Measurements from ENCODE around the gene LAMA3. TPM values are rescaled to one million over a fixed set of nuclear protein-coding genes. Genes with fewer than 3 reads are reported as not detected.

LAMA3 gene, protein sequence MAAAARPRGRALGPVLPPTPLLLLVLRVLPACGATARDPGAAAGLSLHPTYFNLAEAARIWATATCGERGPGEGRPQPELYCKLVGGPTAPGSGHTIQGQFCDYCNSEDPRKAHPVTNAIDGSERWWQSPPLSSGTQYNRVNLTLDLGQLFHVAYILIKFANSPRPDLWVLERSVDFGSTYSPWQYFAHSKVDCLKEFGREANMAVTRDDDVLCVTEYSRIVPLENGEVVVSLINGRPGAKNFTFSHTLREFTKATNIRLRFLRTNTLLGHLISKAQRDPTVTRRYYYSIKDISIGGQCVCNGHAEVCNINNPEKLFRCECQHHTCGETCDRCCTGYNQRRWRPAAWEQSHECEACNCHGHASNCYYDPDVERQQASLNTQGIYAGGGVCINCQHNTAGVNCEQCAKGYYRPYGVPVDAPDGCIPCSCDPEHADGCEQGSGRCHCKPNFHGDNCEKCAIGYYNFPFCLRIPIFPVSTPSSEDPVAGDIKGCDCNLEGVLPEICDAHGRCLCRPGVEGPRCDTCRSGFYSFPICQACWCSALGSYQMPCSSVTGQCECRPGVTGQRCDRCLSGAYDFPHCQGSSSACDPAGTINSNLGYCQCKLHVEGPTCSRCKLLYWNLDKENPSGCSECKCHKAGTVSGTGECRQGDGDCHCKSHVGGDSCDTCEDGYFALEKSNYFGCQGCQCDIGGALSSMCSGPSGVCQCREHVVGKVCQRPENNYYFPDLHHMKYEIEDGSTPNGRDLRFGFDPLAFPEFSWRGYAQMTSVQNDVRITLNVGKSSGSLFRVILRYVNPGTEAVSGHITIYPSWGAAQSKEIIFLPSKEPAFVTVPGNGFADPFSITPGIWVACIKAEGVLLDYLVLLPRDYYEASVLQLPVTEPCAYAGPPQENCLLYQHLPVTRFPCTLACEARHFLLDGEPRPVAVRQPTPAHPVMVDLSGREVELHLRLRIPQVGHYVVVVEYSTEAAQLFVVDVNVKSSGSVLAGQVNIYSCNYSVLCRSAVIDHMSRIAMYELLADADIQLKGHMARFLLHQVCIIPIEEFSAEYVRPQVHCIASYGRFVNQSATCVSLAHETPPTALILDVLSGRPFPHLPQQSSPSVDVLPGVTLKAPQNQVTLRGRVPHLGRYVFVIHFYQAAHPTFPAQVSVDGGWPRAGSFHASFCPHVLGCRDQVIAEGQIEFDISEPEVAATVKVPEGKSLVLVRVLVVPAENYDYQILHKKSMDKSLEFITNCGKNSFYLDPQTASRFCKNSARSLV (N-terminal part only)
- 1.4 TPM for total RNA-seq

DNA sequence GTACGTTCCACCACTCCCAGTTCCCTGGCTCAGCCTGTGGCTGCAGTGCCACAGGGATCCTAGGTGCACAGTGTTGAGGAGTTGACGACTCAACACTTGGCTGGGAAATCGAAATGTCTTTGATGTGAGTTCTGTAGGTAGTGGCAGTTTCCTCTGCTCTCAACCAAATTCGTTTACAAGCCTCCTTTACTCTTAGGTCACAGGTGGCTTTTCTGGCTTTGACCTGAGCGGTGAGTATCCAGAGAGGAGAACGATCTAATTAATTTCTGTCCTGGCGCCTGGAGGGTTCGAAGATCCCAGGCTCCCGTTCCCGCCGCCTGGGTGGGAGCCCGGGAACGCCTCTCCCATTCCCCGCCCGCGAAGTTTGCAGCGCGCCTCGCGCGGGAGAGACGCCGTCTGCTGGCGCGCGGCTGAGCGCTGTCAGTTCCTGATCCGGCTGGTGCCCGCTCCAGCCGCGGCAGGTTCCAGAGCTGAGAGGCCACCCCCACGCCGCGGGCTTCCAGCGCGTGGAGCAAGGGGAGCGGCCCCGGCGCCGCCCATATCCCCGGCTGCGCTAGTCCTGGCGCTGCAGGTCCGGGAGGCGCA is at the start of gene LAMA3:
Gene LAMA3, plus strand, starts transcription at position 423 of the 585 bp plus-strand sequence. CDS start 231 bp downstream, outside the sequence.
- no peak for DNase-seq

DNA sequence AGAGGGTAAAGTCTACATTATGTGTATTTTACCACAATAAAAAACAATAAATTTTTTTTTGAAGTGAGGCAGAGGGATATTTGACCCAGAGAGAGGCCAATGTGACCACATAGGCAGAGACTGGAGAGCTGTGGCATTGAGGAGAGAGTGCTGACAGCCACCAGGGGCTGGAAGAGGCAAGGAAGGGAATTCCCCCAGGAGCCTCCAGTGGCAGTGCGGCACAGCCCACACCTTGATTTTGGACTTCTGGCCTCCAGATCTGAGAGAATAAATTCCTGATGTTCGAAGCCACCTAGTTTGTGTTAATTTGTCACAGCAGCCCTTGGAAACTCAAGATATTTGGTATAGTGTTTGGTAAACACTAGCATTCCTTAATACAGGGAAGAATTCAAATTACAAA is 49.2 kb upstream of the LAMA3 start:
- DNase-seq, result no peak

DNA sequence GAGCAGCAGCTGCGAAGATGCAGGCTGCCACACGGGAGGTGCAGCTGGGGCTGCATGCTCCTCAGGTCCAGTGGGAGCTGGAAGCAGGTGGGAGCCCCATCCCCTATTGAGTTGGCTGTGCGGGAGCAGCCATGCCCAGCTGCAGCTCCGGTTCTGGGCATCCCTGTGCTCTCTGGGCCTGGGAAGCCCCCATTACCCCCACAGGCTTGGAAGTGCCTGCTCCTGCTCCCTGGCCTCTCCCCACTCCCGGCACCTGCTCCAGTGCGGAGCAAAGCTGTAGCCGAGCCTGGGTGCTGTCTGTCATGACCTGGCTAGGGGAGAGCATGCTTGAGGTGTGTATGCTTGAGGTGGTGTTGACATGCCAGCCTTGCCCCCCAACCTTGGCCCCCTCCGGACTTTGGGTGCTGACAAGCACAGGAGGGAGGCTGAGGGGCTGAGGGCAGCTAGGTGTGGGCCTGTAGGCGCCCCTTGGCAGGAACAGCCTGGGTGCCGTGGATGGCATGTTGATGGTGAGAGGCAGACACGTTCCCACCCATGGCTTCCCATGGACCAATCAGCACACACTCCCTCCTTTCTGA is 48.0 kb upstream of the LAMA3 start:
- no peak for DNase-seq

DNA sequence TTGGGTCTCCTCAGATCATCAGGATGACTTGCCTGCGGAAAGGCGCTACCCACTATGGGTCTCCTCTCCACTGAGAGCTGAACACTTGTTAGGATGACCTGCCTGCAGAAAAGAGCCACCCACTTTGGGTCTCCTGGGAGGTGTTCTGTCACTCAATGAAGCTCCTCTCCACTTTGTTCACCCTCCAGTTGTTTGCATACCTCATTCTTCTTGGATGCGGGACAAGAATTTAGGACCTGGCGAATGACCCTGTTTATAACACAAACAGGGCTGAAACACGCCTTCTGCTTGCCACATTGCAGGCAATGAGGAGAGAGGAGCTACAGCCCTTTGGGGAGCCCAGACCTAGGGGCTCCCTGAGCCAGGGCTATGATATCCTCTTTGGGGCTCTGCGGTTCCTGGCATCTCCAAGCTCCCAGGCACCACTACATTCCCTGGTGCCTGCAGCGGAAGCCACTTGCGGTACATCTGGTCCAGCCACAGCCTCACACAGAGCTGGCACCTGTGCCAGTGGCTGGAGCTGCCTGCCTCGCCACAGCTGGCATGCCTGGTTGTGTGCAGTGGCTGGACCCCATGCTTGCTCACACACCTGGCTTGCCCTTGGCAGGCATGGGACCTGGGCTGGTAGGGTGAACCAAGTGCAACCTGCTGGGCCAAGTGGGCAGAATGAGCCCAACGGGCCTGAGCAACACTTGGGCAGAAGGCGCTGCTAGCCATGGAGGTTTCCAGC is 47.2 kb upstream of the LAMA3 start:
- no peak for DNase-seq

DNA sequence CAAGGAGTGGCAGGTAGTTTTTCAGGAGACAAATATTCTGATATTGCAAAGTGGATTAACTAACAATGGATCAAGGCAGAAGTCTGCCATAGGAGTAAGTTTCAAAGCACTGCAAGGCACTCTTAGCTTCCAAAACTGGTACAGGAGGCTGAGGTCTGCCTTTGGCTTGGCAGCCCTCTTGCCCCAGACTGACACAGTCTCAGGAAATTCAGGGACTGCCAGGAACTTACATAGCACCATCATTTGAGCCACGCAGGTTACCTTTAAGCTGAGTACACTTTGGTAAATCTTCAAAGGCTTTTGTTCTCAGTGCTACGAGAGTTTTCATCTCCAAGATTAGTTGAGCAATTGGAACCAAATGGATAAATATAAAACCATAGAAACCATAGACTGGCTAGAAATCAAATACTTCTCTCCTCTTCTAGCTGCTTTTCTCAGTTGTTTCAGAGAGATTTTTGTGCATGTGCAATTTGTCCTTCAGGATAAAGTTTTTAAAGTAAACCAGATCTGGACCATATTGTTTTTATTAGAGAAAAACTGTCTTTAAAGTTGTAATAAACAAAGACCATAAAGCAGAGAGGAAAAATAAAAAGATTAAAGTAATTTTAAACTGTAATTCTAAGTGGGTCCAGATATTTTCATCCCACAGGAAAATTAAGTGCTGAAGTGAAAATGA is 45.3 kb upstream of the LAMA3 start:
- DNase-seq, result no peak

DNA sequence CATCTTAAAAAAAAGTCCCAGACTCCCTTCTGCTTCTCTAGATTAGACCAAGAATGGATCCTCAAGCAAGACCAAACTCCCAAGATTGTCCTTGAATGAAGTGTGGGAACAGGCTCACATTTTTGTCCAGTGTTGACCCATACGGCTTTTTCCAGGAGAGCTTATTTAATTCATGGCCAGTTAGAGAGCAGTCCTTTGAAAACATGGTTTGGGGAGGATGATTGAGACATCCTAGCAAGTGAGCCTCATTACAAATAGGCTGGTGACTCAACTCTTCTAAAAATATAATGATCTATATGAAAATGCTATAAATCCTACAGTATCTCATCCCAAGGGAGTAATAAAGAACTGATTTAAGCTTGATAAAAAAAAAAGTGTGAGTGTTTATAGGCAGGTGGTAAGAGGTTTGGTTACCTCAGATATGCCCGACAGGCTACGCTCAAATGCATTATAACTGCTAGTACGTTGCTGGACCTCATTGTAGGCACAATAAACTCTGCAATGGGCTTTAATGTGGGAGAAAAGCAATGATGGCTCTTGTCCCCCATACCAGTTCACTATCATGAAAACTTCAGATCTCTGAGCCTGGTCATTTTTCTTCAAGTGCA is 43.6 kb upstream of the LAMA3 start:
- no peak for DNase-seq

DNA sequence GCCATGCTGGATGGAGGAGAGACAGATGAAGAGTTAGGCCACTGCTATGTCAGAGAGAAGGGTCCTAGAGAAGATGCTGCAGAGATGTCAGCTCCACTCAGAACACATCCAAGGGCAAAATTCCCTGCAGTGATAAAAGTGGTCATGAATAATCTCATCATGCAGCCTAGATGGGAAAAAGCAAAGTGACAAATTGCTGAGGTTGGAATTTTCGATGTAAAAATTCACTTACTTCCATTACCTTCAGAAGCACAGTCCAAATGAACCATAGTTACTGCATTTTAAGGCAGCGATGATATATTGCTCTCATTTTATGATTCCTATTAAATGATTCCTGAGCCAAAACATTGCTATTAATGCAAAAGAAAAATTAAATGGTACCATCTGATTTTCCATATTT is 43.0 kb upstream of the LAMA3 start:
- no peak for DNase-seq

DNA sequence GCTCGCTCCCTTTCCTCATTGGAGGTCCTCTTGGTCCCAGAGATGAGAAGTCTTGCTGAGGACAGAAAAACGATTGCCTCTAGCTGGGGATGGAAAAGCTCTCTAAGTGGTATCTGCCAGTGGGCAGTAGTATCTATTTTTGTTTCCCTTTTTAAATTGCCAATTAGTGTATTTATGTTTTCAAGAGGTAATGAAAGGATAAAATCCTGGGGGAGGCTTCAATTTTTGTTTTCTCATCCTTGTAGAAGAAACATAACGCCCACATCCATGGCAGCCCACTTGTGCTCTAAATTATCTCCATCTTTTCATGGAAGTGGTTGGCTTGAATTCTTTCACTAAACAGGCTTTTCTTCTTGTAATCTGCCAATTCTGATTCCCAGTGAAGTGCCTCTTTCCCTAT is 40.8 kb upstream of the LAMA3 start:
- no peak for DNase-seq

DNA sequence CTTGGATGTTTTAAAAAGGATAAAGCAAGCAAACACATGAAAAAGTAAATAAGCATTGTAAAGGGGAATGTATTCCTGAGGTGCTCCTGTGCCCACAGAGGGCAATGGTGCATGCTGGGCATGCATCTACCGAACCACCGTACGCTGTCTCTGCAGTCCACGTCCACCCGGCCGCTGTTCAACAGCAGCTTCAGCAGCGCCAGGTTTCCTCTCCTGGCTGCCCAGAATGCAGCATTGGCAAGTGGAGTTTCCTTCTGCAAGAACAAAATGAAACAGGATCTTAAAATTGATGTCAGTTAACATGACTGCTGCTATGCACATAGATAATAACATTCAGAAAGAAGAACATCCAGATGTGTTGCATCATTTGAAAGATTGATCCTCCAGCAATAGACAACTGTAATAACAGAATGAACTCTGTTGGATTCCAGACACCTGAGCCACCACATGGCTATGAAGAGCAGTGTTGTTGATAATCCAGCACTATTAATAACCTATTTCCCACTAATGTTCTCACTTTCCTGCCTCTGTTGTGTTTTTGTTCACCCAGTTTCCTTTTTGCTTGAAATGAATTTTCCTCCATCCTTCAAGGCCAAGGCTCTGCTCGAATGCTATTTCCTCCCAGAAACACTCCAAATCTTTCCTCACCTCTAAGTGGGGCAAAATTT is 40.2 kb upstream of the LAMA3 start:
- no peak for DNase-seq

DNA sequence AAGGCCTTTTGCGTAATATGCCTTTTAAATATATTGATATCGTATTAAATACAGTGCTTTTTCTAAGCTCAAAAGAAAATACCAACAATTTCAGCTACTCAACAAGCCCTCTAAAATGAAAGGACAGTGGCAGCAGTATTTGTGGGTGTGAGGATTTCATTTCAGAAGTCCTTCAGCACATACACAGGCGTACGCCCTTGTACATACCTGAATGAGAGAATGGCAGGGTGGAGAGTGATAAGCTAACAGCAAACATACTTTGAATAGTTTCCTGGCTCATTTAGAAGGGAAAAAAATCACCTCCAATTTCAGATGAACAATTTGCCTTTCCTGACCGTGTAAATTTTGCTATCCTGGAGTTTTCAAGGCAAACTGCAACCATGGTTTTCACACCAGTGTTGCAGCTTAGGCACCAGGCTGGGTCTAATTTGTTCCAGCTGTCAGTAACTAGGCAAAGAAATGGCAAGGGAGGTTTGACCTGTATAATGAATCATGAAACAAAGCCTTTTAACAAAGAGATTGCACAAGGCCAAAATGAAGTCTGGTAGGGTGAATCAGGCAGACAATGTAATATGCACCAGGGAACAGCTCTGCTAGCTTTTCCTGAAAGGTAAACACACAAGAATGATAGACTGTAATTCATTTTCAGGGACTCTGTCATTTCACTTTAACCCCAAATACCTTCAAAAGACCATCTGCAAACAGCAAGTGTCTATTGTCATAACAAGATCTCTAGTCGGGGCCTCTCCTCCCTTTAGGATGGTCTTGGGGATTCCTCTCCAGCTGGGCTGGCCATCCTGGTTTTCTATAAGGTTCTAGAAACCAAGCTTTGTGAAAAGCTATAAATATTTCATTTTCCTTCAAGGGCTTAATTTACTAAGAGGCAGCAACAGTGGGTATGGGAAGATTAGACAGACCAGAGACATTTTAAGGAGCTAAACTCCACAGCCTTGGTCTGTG is 38.0 kb upstream of the LAMA3 start:
- no peak for DNase-seq

DNA sequence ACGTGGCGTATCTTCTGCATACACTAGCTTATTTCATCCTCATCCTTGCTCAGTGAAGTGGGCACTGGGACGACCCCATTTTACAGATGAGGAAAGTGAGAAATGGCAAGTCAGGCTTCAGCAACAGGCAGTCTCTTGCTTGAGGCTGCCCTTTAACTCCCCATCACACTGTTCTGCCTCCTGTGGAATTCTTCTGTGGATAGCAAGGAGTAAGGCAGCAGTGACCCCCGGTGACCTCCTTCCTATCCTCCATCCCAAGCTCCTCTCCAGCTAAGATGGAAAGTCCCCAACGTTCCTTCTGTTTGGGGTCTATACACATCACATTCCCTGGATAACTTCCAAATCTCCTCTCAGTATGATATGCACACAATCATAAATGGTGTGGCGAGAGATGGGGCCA is 37.0 kb upstream of the LAMA3 start:
- DNase-seq, result no peak

DNA sequence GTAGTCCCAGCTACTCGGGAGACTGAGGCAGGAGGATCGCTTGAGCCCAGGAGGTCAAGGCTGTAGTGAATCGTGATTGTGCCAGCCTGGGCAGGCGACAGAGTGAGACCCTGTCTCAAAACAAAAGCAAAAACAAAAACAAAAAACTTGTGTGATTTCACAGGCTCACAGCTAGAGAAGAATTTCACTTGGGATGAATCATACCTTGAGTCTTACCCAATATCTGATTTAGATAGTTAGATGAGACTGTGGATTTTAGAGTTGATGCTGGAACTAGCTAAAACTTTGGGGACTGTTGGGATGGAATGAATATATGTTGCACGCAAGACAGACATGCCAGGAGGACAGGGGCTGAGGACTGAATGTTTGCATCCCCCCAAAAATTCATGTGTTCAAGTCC is 31.0 kb upstream of the LAMA3 start:
- DNase-seq, result no peak

DNA sequence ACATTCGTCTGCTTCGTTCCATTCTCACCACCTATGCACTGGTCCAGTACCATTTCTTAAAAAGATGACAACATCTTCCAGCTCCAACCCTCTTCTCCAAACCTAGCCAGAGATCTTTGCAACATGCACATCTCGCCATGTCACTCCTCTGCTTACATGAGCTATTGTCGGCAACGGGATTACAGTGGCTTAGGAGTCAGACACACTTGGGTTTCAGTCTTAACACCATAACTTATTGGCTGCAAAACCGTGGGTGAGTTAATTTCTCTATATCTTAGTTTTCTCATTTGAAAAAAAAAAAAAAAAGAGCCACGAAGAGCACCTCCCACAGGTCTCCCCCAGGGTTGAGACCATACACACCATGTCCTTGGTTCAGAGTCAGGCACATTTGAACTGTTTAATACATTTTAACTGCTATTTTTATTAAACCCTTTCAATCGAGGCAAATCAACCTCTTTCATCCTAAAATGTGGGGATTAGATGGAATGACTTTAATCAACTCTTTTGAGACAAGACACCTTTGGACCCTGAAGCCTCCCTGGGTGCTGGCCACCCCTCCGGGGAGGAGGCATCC is 27.4 kb upstream of the LAMA3 start:
- no peak for DNase-seq

DNA sequence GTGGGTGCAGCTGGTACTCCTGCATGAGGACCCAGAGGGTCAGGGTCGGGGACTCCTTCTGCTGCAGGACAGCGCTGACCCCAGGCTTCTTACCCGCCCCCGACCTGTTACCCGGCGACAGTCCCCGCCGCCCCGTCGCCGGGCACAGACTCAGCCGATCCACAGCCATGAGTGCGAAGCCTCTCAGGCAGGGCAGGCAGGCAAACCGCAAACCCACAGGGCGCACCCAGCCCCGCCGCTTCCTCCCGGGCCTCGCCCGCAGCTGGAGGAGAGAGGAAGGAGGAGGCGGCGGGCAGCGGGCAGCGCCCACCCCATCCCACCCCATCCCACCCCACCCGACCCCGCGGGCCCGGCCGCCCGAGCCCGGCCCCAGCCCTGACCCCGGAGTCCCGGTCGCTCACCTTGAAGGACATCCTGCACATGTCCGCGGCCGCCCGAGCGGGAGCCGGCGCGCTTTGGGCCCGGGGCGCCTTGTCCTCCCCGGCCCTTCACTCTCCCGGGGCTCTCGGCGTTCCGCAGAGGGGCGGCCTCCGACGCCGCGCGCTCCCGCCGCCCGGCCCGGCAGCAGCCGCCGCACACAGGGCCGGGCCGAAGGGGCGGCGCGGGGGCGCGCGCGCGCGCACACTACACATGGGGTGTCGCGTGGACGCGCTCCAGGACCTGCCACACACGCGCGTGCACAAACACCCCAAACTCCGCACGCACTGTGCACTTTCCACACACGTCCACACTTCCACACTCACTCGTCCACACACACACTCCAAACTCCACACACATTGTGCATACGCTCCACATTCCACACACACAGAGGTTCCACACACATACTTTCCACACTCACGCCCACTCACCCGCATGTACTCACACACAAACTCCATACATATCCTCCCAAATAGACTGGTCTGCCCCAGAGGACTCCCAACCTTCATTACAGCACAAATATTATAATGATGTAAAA is 26.7 kb upstream of the LAMA3 start, which contains the start of gene ANKRD29:
Gene ANKRD29, minus strand, starts transcription at position 603 of the 955 bp plus-strand sequence. Its CDS starts 181 bp downstream, at position 422.
- no peak for DNase-seq

DNA sequence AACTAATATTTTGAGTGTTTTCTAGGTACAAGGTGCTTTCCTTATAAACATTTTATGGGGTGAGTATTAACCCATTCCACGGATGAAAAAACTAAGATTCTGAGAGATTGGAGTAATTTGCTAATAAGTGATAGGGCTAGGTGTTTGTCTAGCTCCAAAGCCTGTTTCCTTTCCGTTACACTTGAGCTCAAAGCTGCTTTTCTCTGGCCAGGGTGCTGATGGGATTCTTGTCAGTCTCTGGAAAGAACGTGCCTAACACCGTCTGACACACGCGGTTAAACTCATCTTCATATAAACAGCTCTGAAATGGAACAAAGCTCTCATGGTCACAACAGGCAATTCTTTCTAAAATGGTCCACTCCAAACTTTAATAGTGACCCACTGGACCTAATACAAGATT is 24.6 kb upstream of the LAMA3 start:
- DNase-seq, result no peak

DNA sequence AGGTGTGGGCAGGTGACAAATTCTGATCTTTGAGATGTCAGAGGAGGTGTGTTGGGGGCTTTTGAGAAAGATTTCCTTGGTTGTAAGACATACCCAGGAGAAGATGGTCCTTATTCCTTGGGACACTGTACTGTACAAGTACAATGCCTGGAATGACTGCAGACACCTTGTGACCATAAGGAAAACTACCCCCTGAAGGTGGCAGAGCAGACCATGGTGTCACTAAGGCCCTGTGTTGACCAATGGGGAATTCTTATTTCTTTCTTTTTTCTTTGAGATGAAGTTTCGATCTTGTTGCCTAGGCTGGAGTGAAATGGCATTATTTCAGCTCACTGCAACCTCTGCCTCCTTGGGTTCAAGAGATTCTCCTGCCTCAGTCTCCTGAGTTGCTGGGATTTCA is 22.1 kb upstream of the LAMA3 start:
- DNase-seq, result no peak

DNA sequence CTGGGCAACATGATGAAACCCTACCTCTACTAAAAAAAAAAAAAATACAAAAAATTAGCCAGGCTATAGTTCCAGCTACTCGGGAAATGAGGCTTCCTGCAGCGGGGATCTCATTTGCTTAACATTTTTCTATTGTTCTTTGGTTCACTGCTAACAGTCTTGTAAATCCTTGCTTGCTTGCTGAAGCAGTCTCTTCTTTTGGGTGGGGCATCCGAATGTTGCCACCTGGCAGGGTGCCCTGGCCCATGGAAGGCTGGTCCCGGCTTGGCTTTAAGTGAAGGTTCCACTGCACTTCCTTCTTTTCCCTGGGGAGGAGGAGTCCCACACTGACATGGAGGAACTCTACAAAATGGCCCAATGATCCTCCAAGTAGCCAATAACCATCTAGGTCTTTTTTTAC is 20.5 kb upstream of the LAMA3 start:
- DNase-seq, result no peak
